Pancreas (tissue), 10 donors: Measurements from ENCODE around the gene MTX3. TPM values are rescaled to one million over a fixed set of nuclear protein-coding genes. Genes with fewer than 3 reads are reported as not detected.

Source experiments
- ATAC-seq, 4 donors: fragments of 200-7000 bp; cut with Tn5 transposase; one replicate each; pipeline versions ENCODE4 v1.8.0 to v1.9.1; 2020; ENCODE audit warnings: mild to moderate bottlenecking in 4 of 4, moderate library complexity in 4 of 4
- DNase-seq, 6 donors: peaks; one replicate each; pipeline ENCODE4 v3.0.0-alpha.2; 2020
- FAIRE-seq: peaks from 2 replicates; lab custom pipeline; 2012; peaks lifted over from hg19 to GRCh38; lab: Jason Lieb, UNC
- H3K27ac ChIP-seq, 4 donors: fragments of 200-600 bp; sonication (generic); 1 replicate in 3 of 4; 2 replicates in 1 of 4; pipeline versions ENCODE4 v1.5.0 to v1.8.0; 2020
- H3K27me3 ChIP-seq, 4 donors: fragments of 200-600 bp; one replicate each; pipeline ENCODE4 v1.8.0; 2021
- H3K36me3 ChIP-seq, 3 donors: fragments of 200-600 bp; sonication (generic) in 1 of 3; one replicate each; pipeline versions ENCODE4 v1.5.0 to v1.8.0; 2020 to 2021
- H3K4me1 ChIP-seq, 3 donors: fragments of 200-600 bp; one replicate each; pipeline ENCODE4 v1.8.0; 2021
- H3K4me3 ChIP-seq, 4 donors: fragments of 200-600 bp; sonication (generic) in 2 of 4; one replicate each; pipeline versions ENCODE4 v1.5.0 to v1.8.0; 2020 to 2021
- H3K9me3 ChIP-seq, 4 donors: fragments of 200-600 bp; one replicate each; pipeline ENCODE4 v1.8.0; 2021
- WGBS, 2 donors: extraction: QIAGEN DNeasy Blood & Tissue Kit; methylation state at CpG; one replicate each; pipeline ENCODE4 v1.1.7; 2013; 5-methylcytosine and 5-hydroxymethylcytosine counted together
- intact Hi-C, 3 donors: fragments of 100-400 bp; cut with DNase I; formaldehyde crosslinking; loops; one replicate each; pipeline versions ENCODE4 v1.11.1 to v1.14.2; 2022
- polyA plus RNA-seq, 2 donors: library from polyadenylated mRNA; stranded (reverse); fragments of 200-250 nt; gene quantifications; one replicate each; pipeline ENCODE4 v1.2.3, GENCODE V29; 2013
- total RNA-seq, 6 donors: library from RNA; stranded (reverse); fragmentation: NEBNext Ultra II Directional in 4 of 6; extraction: Animal tissue kit (Norgen Biotek cat#: 25700) in 4 of 6; gene quantifications; one replicate each; pipeline versions ENCODE4 v1.2.1 to v1.2.4, GENCODE V29; 2021 to 2023
- TF ChIP-seq, protein P1 (sequence below), 4 donors: fragments of 200-600 bp; sonication (generic) in 3 of 4; IDR thresholded peaks; one replicate each; pipeline versions ENCODE4 v1.5.0 to v1.8.0; 2021; ENCODE audit warnings: antibody characterized with exemption in 4 of 4
- donor health status: healthy with polysubstance abuse.
- donor health status: DM: no; HTN: no; CAD: no; lungs with moderate emphysema.
- donor health status: DM: no; HTN: no; CAD: no.
- donor health status: control.
- donor health status: control.
- donor health status: Bipolar disorder and iron deficiency.
- donor health status: DM: yes; HTN: yes; CAD: no.
- donor health status: DM: no; HTN: no; CAD: no.
- donor health status: DM: no; HTN: no; CAD: no.
- donor health status: DM: yes; HTN: yes; CAD: no.

MTX3 gene
- total and polyA plus RNA-seq, 8 donors: 2.8 to 8.9 (median 6.3) TPM

DNA sequence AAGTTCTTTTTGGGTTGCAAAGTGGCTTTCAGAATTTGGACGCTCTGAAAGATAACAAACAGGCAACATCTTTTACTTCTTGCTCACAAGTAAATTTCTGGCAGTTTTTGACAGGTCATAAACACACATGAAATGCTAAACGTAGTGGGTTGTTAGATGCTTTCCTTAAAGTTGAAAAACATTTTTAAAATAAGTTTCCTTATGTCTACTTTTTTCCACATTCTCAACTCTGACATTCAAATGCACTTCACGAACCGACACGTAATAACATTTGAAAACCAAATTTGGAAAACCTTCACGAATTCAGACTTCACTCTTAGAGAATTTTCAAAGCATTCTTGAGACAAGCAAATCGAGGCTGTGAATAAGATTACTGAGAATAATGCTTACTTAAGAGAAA, 26.9 kb downstream of the MTX3 start:
- intact Hi-C loops: no loop called here
- no peak for FAIRE-seq
- WGBS, 2 donors: 58 to 60% methylated on average over 7 of the region's 7 CpGs

DNA sequence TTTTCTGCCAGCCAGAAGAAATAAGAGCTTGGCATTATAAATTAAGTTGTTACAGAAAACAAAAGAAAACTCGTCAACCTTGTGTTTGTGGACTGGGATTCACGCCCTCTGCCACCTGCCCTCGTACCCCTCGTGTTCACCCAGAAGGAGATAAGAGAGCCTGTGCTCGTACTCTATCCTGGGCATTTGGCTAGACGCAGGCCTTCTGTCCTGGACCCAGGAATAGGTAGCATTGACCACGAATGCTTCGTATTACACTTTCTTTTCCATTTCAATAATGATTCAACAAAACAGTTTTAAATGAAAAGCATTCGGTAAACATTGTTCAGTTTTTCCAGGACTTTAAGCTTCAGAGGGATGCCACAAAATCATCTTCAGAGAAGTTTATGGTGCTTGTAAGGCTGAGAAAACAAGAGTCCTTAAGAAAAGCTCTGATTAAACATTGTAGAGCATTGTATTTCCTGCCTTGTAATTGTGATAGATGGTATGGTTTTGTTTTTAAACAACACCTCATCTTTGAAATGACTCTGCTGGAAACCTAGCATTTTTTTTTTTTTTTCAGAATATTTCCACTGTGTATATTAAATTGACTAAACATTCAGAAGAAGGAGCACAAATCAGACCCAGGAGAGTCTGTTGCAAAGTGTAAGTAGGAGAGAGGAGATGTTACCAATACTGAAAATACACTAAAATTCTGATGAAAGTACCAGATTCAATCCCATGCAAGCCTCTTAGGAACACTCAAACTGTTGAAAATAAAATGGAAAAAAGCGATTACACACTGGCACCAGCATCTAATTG, 27.6 kb downstream of the MTX3 start:
- no peak for DNase-seq
- TF ChIP-seq, protein P1, sequence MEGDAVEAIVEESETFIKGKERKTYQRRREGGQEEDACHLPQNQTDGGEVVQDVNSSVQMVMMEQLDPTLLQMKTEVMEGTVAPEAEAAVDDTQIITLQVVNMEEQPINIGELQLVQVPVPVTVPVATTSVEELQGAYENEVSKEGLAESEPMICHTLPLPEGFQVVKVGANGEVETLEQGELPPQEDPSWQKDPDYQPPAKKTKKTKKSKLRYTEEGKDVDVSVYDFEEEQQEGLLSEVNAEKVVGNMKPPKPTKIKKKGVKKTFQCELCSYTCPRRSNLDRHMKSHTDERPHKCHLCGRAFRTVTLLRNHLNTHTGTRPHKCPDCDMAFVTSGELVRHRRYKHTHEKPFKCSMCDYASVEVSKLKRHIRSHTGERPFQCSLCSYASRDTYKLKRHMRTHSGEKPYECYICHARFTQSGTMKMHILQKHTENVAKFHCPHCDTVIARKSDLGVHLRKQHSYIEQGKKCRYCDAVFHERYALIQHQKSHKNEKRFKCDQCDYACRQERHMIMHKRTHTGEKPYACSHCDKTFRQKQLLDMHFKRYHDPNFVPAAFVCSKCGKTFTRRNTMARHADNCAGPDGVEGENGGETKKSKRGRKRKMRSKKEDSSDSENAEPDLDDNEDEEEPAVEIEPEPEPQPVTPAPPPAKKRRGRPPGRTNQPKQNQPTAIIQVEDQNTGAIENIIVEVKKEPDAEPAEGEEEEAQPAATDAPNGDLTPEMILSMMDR (IDR thresholded peaks at IDR 0.05): no peak
- Histone ChIP-seq H3K4me3 (no peak overlapping the region), H3K9me3 (no peaks in the 10 kb centered on the region), H3K36me3 (no peaks in the 10 kb centered on the region), H3K4me1 (no peaks in the 10 kb centered on the region), H3K27me3 (no peaks in the 10 kb centered on the region), H3K27ac (no peak overlapping the region)
- intact Hi-C loops: no loop called here
- no peak for FAIRE-seq
- 66 to 69% methylated on average over 10 of the region's 10 CpGs for WGBS, 2 donors
- no peak for ATAC-seq

More for the DNA sequence above, 26.9 kb downstream of the MTX3 start:
- H3K27me3 ChIP-seq: no peaks in the 10 kb centered on the region
- no peaks in the 10 kb centered on the region for H3K4me1 ChIP-seq
- no peak for DNase-seq
- TF ChIP-seq, protein P1 (IDR thresholded peaks at IDR 0.05): no peak
- H3K9me3 ChIP-seq: no peaks in the 10 kb centered on the region
- no peaks in the 10 kb centered on the region for H3K36me3 ChIP-seq
- ATAC-seq: no peak
- no peak overlapping the region for H3K27ac ChIP-seq
- H3K4me3 ChIP-seq: no peak overlapping the region

DNA sequence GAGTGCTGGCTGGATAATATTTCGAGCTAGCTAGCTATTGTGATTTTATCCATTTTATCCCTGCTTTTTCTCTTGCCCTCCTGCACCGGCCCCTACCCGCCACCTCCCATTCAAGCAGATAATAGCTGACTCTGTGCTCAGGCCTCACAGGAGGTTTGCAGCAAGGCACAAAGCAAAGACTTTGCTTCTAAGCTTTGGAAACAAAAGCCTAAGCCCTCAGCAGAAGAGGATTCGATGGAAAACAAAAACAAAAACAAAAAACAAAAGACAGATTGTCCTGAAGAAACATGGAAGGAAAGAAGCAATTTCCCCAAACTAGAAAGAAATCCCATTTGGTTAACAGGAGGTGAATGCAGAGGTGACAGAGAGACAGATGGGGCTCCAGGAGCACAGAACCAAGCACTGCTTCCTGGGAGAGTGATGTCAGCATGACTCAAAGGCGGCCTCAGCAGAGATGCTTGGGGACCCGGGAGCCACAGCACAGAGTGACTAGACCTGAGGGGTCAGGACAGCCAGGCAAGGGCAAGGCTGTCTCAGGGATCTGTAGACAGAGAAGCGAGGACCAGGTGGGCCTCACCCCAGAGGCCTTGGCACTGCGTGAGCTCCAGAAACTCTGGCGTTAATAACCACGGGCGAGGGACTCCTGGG, 28.4 kb downstream of the MTX3 start:
- no peak overlapping the region for H3K4me3 ChIP-seq
- H3K9me3 ChIP-seq: no peaks in the 10 kb centered on the region
- H3K27me3 ChIP-seq: no peaks in the 10 kb centered on the region
- H3K27ac ChIP-seq: no peak overlapping the region
- intact Hi-C loops: no loop called here
- DNase-seq (no peak), FAIRE-seq (no peak), ATAC-seq (no peak)
- H3K4me1 ChIP-seq: no peaks in the 10 kb centered on the region
- TF ChIP-seq, protein P1 (IDR thresholded peaks at IDR 0.05): no peak
- no peaks in the 10 kb centered on the region for H3K36me3 ChIP-seq
- 65 to 77% methylated on average over 11 of the region's 11 CpGs for WGBS, 2 donors

DNA sequence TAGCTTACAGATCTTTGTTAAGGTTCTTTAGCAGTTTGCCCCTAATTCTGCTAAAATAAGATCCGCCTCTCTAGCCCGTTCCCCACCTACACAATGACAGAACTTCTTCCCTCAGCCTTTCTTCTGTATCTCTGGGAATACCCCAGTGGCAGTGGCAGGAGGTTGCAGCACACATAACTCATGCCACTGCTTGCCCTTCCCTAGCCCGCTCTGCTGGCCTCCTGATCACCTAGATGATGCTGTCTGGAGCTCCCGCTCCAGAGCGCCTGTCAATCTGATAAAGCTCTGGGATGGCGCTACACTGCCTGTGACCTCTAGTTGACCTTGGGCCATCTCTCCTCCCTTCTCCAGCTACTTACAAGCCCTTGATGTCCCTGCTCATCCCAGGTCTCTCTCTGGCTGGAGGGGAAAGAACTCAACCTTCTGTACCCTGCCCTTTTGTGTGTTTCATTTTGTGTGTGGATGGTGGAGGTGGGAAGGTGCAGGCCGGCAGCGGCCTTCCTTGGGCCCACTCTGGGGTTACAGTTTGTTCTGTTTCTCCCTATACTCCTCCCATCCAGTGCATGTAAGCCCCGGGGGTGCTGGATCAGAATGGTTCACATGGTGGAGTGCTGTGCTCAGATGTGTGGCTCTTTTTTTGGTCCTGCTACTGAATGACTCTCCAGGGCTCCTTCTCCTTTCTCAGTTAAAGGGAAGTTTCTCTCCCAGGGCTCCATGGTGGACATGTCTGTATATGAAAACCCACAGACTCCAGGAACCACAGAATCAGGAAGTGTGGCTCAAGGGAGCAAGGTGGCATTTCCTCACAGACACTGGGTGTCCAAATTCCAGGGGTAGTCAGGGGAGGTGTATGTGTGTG, 29.1 kb downstream of the MTX3 start:
- FAIRE-seq (no peak), DNase-seq (no peak), ATAC-seq (no peak)
- Histone ChIP-seq H3K36me3 (no peaks in the 10 kb centered on the region), H3K4me1 (no peaks in the 10 kb centered on the region), H3K4me3 (no peak overlapping the region), H3K27me3 (no peaks in the 10 kb centered on the region), H3K9me3 (no peaks in the 10 kb centered on the region), H3K27ac (no peak overlapping the region)
- intact Hi-C loops: no loop called here
- 76 to 77% methylated on average over 9 of the region's 9 CpGs for WGBS, 2 donors
- TF ChIP-seq, protein P1 (IDR thresholded peaks at IDR 0.05): no peak
